Activated CD4-positive, alpha-beta T cell treated with anti-CD3 and anti-CD28 coated beads, Interleukin-2, amount 50 U/mL, for 16 hours (primary cell): ENCODE data around the gene ZBTB4.
A peak's percentile ranks its signal among the peaks of the same experiment; 100 is the strongest.

Experiments used
- DNase-seq: peaks from one replicate; pipeline ENCODE4 v3.0.0-alpha.2; 2020

Gene ZBTB4

GRCh38 chr17:7479213-7480088 is at the start of gene ZBTB4:
ZBTB4 (minus strand) TSS chr17:7479631; CDS start chr17:7466801, 12,830 bp downstream.
- peak; percentile 41 for DNase-seq

GRCh38 chr17:7528842-7529241 is 49.4 kb upstream of the ZBTB4 start:
- DNase-seq: no peak

- DNase-seq: peak; percentile 48
These were observed 43.6 kb upstream of the ZBTB4 start for GRCh38 chr17:7523033-7523432.

GRCh38 chr17:7515911-7516610 is 36.6 kb upstream of the ZBTB4 start:
- no peak for DNase-seq

- no peak for DNase-seq
These were observed 34.5 kb upstream of the ZBTB4 start for GRCh38 chr17:7513850-7514419.

GRCh38 chr17:7512824-7513540 is 33.6 kb upstream of the ZBTB4 start:
- no peak for DNase-seq

GRCh38 chr17:7512105-7512504 is 32.7 kb upstream of the ZBTB4 start:
- no peak for DNase-seq

- no peak for DNase-seq
These were observed 31.7 kb upstream of the ZBTB4 start for GRCh38 chr17:7511108-7511507.

GRCh38 chr17:7509937-7510336 is 30.5 kb upstream of the ZBTB4 start:
- no peak for DNase-seq

GRCh38 chr17:7508846-7509245 is 29.4 kb upstream of the ZBTB4 start:
- DNase-seq: no peak

- no peak for DNase-seq
These were observed 28.7 kb upstream of the ZBTB4 start for GRCh38 chr17:7508145-7508544.

GRCh38 chr17:7503521-7503920 is 24.1 kb upstream of the ZBTB4 start:
- DNase-seq: no peak

- DNase-seq: no peak
These were observed 23.6 kb upstream of the ZBTB4 start for GRCh38 chr17:7502987-7503386.

GRCh38 chr17:7502171-7502847 is 22.9 kb upstream of the ZBTB4 start:
- DNase-seq: no peak

- no peak for DNase-seq
These were observed 22.3 kb upstream of the ZBTB4 start for GRCh38 chr17:7501729-7502128.

- no peak for DNase-seq
These were observed 19.7 kb upstream of the ZBTB4 start for GRCh38 chr17:7499161-7499560.

GRCh38 chr17:7497636-7498035 is 18.2 kb upstream of the ZBTB4 start:
- no peak for DNase-seq

- no peak for DNase-seq
These were observed 17.8 kb upstream of the ZBTB4 start for GRCh38 chr17:7497228-7497627.

- DNase-seq: no peak
These were observed 17.2 kb upstream of the ZBTB4 start for GRCh38 chr17:7496470-7497183.

- no peak for DNase-seq
These were observed 16.5 kb upstream of the ZBTB4 start for GRCh38 chr17:7495906-7496434.

GRCh38 chr17:7493941-7494340 is 14.5 kb upstream of the ZBTB4 start:
- no peak for DNase-seq

GRCh38 chr17:7491583-7491982 is 12.2 kb upstream of the ZBTB4 start:
- DNase-seq: no peak
